HepG2 (cell line): ENCODE data around the gene NDUFS5. TPM values are rescaled to one million over a fixed set of nuclear protein-coding genes. Genes with fewer than 3 reads are reported as not detected.

ENCODE experiments used
- polyA plus RNA-seq, 8 experiments: library from polyadenylated mRNA; depleted of rRNA in 3 of 8; stranded (reverse) in 7 of 8; unstranded in 1 of 8; fragments of >200 nt; fragmentation: Illumina TruSeq in 4 of 8; extraction: Trizol in 4 of 8; gene quantifications; 2 replicates each; pipeline versions ENCODE4 v1.2.1 to v1.2.3, GENCODE V29; 2011 to 2016; ENCODE audit warnings: low read depth in 4 of 8, missing spikeins in 1 of 8, mixed read lengths in 1 of 8; ENCODE audit not compliant: insufficient read depth in 1 of 8
- total RNA-seq, 5 experiments: library from RNA; depleted of rRNA; stranded (reverse); fragments of >200 nt; fragmentation: Illumina TruSeq; extraction: Trizol; gene quantifications; 2 replicates each; pipeline ENCODE4 v1.2.3, GENCODE V29; 2016; ENCODE audit warnings: low read depth in 1 of 5

Gene NDUFS5
- total and polyA plus RNA-seq, 2 of the 13 experiments (the other 11 are each of a cell fraction or from before 2014, with no cell fraction given): 263 to 466 TPM

Other genes with a start within 250 kb of the NDUFS5 start
- 7.6 and 15.4 TPM in 2 replicates for gene RRAGC, start 166.6 kb upstream of the NDUFS5 start, total RNA-seq (2016; rRNA removed; fragmentation: Illumina TruSeq; extraction: Trizol)
- 6.4 and 8.0 TPM in 2 replicates for gene RRAGC, start 166.6 kb upstream of the NDUFS5 start, polyA plus RNA-seq (2011; rRNA removed)
- 30.4 and 48.0 TPM in 2 replicates for gene MYCBP, start 153.0 kb upstream of the NDUFS5 start, total RNA-seq (2016; rRNA removed; fragmentation: Illumina TruSeq; extraction: Trizol)
- gene MYCBP, start 153.0 kb upstream of the NDUFS5 start, polyA plus RNA-seq (2011; rRNA removed): 7.3 and 11.4 TPM in 2 replicates
- gene GJA9, start 144.8 kb upstream of the NDUFS5 start, total RNA-seq (2016; rRNA removed; fragmentation: Illumina TruSeq; extraction: Trizol): 0.13 and 0.14 TPM in 2 replicates
- 0.08 TPM in 1 of 2 replicates, not detected in the other for gene GJA9, start 144.8 kb upstream of the NDUFS5 start, polyA plus RNA-seq (2011; rRNA removed)
- gene RHBDL2, start 84.5 kb upstream of the NDUFS5 start, total RNA-seq (2016; rRNA removed; fragmentation: Illumina TruSeq; extraction: Trizol): 3.4 and 5.4 TPM in 2 replicates
- gene RHBDL2, start 84.5 kb upstream of the NDUFS5 start, polyA plus RNA-seq (2011; rRNA removed): 1.6 and 3.3 TPM in 2 replicates
- 123 and 154 TPM in 2 replicates for gene AKIRIN1, start 35.1 kb upstream of the NDUFS5 start, total RNA-seq (2016; rRNA removed; fragmentation: Illumina TruSeq; extraction: Trizol)
- gene AKIRIN1, start 35.1 kb upstream of the NDUFS5 start, polyA plus RNA-seq (2011; rRNA removed): 96.9 and 157 TPM in 2 replicates
- 56.7 and 65.4 TPM in 2 replicates for gene MACF1, start 178.3 kb downstream of the NDUFS5 start, total RNA-seq (2016; rRNA removed; fragmentation: Illumina TruSeq; extraction: Trizol)
- 36.5 and 36.7 TPM in 2 replicates for gene MACF1, start 178.3 kb downstream of the NDUFS5 start, polyA plus RNA-seq (2011; rRNA removed)